ENCODE data around the gene IZUMO1R. TPM values are rescaled to one million over a fixed set of nuclear protein-coding genes. Genes with fewer than 3 reads are reported as not detected.
"Not testable (repeated sequence)": the region's sequence is repeated elsewhere in the genome, so short reads cannot be mapped to it uniquely, and the experiment has no call there.

IZUMO1R gene
- not detected for polyA plus RNA-seq (ENCODE audit: insufficient read length in 12 of 12)
- long read RNA-seq, donor 1, result 0 reads
- long read RNA-seq, donor 2, result 0 reads
- long read RNA-seq, donor 3, result 0 reads
- long read RNA-seq, donor 4, result 0 reads
- long read RNA-seq, donor 5, result 0 reads
- long read RNA-seq, donor 6, result 0 reads
- long read RNA-seq, donor 7, result 0 reads
- long read RNA-seq, donor 8, result 0 reads
- long read RNA-seq, donor 9, result 0 reads
- long read RNA-seq, donor 10, result 0 reads
- long read RNA-seq, donor 11, result 0 reads

GRCh38 chr11:94303966-94304958 lies at the start of gene IZUMO1R:
TSS of gene IZUMO1R (plus strand) at chr11:94304580. CDS start at chr11:94305637, 1,057 bp downstream.
- peak; percentile 81 for DNase-seq

- no peak for DNase-seq
Measured at GRCh38 chr11:94271885-94272372, 32.5 kb upstream of the IZUMO1R start.

DNA sequence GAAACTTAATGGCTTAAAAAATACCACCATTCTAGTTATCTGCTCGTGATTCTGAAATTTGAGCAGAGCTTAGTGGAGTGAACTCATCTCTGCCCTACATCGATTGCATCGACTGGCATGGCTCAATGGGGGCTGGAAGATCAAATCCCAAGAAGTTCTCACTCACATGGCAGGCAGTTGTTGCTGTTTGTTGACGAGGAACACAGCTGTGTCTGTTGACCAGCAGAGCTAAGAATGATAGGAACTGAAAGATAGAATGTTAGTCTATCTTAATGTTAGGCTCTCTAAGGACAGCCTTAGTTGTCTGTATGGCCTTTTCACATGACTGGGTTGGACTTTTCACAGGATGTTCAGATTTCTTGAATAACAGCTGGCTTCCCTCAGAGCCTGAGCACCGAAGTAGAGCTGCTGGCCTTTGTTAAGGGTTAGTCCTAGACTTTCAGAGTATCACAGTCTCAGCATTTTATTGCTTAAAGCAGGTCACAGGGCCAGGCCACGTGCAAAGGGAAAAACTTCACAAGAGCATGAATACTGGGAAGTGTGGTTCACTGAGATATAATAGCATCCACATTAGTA lies 31.6 kb upstream of the IZUMO1R start:
- no peak for DNase-seq

DNA sequence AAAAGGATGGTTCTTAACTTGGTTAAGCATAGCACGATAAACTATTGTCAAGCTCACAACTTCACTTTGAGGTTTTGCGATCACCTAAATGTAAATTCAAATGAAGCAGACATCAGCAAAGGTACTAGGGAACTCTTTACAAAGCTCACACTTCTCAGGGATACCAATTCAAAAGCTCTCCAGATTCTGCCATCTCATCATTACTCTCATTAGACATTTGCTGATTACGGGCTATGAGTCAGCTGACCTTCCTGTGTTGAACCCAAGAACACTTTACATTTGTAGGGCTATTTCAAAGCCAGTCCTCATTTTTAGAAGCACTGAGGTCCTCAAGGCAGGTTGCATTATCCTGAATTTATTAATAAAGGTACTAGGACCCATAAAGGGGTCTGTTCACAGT lies 28.4 kb upstream of the IZUMO1R start:
- DNase-seq, result no peak

- DNase-seq, result no peak
Measured at GRCh38 chr11:94276943-94277342, 27.4 kb upstream of the IZUMO1R start.

DNA sequence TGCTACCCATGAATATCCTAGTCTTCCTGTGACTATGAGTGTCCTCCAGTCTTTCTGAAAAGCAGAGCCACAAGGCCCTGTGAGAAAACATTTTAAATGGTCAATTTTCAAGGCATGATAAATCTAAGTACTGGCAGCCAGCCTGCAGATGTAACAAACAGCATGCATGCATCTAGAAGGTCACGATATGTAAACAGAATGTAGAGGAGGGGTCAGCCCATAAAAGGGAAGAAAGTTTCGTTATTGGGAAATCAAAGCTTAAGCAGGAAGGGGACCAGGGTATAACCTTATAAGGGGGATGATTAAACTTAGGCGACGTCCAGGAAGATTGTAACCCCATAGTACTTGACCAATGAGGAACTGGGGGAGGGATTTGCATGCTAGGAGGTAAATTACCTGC lies 26.2 kb upstream of the IZUMO1R start:
- DNase-seq, result not testable (repeated sequence)

- no peak for DNase-seq
Measured at GRCh38 chr11:94279996-94280395, 24.4 kb upstream of the IZUMO1R start.

DNA sequence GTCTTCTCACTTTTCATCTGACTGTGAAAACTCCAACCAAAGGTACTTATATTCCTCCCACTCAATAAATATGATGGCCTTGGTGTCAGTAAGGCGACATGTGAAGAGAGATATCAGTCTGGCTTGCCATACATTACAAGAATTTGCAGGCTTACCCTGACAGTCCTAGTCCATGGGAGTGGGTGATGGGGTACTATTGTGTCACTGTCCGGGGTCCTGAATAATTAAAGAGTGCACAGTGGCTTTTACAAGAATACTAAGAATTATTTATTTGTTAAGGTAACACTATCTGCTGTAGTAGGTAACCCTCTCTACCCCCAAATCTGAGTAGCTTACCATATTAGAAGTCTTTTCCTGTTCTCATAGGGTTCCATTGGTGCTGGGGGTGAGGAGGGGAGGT lies 23.1 kb upstream of the IZUMO1R start:
- no peak for DNase-seq

DNA sequence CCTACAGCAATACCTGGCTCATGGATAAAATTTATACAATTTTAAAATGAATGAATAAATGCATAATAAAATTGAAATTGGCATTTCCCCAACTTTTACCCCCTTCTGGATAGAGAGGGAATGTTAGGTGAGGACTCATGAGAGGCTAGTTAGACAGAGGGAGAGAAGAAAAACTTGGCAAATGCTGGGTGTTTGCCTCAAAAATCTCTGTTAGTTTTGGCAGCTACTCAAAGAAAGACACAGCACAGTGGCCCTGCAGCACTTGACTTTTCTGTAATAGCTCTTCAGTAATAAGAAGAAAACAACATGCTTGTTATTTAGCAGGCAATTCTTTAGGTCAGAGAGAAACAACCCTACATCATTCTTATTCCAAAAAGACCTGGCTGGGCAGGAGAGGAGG lies 20.7 kb upstream of the IZUMO1R start:
- no peak for DNase-seq

- DNase-seq, result no peak
Measured at GRCh38 chr11:94295534-94295933, 8.8 kb upstream of the IZUMO1R start.

DNA sequence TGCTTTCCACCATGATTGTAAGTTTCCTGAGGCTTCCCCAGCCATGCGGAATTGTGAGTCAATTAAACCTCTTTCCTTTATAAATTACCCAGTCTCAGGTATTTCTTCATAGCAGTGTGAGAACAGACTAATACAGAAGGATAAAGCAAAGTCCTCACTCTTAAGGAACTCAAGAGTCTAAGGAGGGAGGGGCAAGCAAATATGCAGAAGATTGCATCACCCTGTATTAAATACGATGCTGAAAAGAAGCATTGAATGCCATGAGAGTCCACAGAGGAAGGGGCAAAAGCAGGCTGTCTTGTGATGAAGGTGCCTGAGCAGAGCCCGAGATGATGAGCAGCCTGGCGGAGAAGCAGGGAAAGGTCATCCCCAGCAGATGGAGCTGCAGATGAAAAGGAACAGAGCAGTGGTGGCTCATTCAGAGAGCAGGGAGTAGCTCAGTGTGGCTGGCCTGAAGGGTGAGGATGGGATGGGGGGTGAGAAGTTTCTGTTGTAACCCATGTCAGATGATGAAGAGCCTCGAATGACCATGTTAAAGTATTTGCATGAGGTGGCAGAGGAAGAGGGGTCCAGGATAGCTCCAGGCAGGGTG lies 6.3 kb upstream of the IZUMO1R start:
- no peak for DNase-seq

GRCh38 chr11:94302776-94303175 lies 1.6 kb upstream of the IZUMO1R start:
- peak; percentile 41 for DNase-seq

DNA sequence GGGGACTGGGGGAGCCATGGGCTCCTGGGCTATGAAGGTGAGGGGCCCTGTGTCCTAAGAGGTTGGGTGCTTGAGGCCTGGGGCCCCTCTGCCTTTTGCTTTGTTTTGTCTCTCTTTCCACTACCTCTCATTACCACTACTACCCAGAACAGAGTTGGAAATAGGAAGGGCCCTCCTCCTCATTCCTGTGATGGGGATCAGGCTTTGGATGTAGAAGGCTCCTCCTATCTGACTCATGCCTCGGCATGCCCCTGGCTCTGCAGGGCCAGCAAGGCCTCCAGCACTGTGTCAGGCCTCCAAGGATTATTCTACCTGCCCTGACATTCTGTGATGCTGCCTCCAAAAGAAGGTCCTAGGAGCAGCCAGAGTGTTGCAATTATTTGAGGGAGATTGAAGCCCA lies 766 bp downstream of the IZUMO1R start:
- no peak for DNase-seq

DNA sequence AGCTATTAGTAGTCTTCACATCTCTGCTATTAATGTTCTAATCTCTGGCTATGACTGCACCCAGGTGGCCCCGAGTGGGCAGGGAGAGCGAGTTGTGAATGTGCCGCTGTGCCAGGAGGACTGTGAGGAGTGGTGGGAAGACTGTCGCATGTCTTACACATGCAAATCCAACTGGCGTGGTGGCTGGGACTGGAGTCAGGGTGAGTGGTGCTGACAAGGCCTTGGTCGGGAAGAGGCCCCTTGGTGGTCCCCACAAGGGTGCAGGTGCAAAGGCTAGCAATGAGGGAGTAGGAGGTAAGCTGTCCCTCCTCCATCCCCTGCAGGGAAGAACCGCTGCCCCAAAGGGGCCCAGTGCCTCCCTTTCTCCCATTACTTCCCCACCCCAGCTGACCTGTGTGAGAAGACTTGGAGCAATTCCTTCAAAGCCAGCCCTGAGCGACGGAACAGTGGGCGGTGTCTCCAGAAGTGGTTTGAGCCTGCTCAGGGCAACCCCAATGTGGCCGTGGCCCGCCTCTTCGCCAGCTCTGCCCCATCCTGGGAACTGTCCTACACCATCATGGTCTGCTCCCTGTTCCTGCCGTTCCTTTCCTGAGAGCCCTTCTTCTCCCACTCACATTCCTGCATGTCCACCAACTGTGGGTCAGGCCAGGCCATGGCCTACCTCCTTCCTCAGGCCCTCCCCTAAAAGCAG lies 2.9 kb downstream of the IZUMO1R start:
- DNase-seq, result no peak

DNA sequence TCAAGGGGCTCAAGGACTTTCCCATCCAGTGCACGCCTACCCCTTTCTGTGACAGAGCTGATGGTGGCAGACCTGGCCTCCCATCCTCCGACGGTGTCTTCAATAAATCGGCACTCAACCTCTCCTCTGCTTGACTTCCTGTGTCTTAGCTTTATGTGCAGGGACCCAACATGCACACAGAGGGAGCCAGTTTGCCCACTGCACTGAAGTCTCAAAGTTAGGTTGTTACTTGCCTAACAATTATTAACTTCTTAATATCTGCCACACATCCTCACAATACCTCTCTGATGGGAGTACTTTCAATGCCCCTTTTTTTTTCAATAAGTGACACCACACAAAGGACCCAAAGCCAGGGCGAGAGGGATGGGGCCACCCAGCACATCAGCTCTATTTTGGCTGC lies 3.6 kb downstream of the IZUMO1R start:
- DNase-seq, result no peak

DNA sequence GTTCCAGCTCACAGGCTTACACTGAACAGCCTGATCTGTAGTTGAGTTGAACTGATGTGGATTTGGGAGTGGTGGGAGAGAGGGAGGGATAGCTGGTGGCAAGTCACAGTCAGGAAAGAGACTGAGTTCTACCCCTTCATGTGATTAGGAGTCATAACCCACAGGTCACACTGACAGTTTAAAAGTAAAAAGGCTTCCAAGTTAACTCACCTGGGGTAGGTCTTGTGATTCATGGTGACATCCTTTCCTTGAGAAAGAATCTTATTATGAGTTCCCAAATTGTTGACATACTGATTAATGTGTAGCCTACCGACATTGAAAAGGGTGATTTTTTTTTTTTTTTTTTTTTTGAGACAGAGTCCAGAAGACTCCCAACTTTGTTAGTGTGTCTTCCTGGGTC lies 5.4 kb downstream of the IZUMO1R start:
- no peak for DNase-seq

GRCh38 chr11:94310191-94310875 lies 6.0 kb downstream of the IZUMO1R start:
- DNase-seq, result no peak

GRCh38 chr11:94312339-94312738 lies 8.0 kb downstream of the IZUMO1R start:
- DNase-seq, result no peak

DNA sequence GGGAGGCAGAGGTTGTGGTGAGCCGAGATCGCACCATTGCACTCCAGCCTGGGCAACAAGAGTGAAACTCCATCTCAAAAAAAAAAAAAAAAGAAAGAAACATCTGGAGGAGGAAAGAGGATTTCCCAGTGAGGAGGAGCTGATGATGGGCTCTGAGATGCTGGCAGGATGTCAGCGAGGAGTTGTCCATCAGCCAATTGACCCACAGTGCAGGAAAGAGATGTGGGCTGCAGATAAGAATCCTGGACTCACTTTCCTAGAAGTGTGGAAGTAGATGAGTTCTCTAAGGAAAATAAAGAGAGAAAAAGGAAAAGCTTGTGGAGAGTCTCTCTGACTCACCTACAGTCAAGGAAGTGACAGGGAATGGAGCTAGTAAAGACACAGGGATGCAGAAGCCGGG lies 9.7 kb downstream of the IZUMO1R start:
- no peak for DNase-seq

DNA sequence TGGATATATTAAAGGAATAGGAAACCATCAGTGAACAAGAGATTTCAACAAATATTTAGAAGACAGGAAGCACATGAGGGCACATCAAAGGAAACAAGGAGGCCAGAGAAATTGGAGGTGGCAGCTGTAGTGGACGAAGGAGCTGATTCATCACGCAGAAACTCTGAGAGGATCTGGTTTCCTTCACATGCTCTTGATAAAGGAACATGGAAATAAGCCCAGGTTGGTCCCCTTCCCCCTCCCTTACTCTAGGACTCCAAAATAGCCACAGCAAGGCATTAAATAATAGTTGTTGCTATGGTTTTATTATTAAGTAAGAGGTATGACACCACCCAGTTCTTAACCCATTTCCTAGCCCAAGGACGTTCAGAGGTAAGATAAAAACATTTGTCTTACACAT lies 11.3 kb downstream of the IZUMO1R start:
- no peak for DNase-seq

DNA sequence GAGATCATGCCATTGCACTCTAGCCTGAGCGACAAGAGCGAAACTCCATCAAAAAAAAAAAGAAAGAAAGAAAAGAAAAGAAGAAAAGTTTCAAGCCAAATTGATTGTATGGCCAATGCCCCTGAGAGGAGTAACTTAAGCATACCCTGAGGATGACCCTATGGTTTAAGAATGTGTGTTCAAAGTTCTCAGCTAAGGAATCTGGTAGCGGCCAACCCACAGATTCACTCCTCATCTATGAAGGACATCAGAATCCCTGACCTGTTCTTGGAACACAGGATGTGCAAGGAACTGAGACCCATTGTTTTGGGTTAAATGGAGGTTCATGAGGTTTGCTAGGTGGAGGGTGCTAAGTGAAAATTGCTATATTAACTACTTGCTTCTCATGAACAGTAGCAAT lies 18.1 kb downstream of the IZUMO1R start:
- DNase-seq, result no peak
